ENCODE measurements around the gene BDKRB1.

The BDKRB1 gene

GRCh38 chr14:96255501-96256366, at the start of gene BDKRB1:
BDKRB1 (plus strand) TSS chr14:96256210; CDS start chr14:96263683, 7,473 bp downstream.
- H3K27ac ChIP-seq = no peak within 1 kb of the TSS

GRCh38 chr14:96206461-96206860, 49.5 kb upstream of the BDKRB1 start:
- H3K27ac ChIP-seq = no peak overlapping the region
- TF ChIP-seq ZFX (IDR thresholded peaks at IDR 0.05) (no peak), CTCF (conservative IDR thresholded peaks at IDR 0.05) (no peak)

More at GRCh38 chr14:96255501-96256366, at the start of gene BDKRB1:
- TF ChIP-seq CTCF (conservative IDR thresholded peaks at IDR 0.05) (no peak), ZFX (IDR thresholded peaks at IDR 0.05) (no peak)

GRCh38 chr14:96207686-96208085, 48.3 kb upstream of the BDKRB1 start:
- no peak overlapping the region for H3K27ac ChIP-seq
- TF ChIP-seq CTCF (conservative IDR thresholded peaks at IDR 0.05) (no peak), ZFX (IDR thresholded peaks at IDR 0.05) (no peak)

GRCh38 chr14:96208739-96209138, 47.3 kb upstream of the BDKRB1 start:
- TF ChIP-seq ZFX (IDR thresholded peaks at IDR 0.05) (no peak), CTCF (conservative IDR thresholded peaks at IDR 0.05) (no peak)

GRCh38 chr14:96212140-96212539, 43.9 kb upstream of the BDKRB1 start:
- TF ChIP-seq ZFX (IDR thresholded peaks at IDR 0.05) = no peak
- no peak for TF ChIP-seq CTCF (conservative IDR thresholded peaks at IDR 0.05)

More at GRCh38 chr14:96208739-96209138, 47.3 kb upstream of the BDKRB1 start:
- no peak overlapping the region for H3K27ac ChIP-seq

GRCh38 chr14:96212896-96213295, 43.1 kb upstream of the BDKRB1 start:
- TF ChIP-seq CTCF (conservative IDR thresholded peaks at IDR 0.05) (no peak), ZFX (IDR thresholded peaks at IDR 0.05) (no peak)
- no peak overlapping the region for H3K27ac ChIP-seq

More at GRCh38 chr14:96212140-96212539, 43.9 kb upstream of the BDKRB1 start:
- no peak overlapping the region for H3K27ac ChIP-seq

GRCh38 chr14:96213871-96214465, 42.0 kb upstream of the BDKRB1 start:
- TF ChIP-seq ZFX (IDR thresholded peaks at IDR 0.05) (no peak), CTCF (conservative IDR thresholded peaks at IDR 0.05) (no peak)

More at GRCh38 chr14:96213871-96214465, 42.0 kb upstream of the BDKRB1 start:
- H3K27ac ChIP-seq = no peak overlapping the region
